SIG-M5 treated with dmso at 0.1 percent for 504 hours (cell line): ENCODE measurements around the gene MUC3A.

Experiments
- DNase-seq: peaks from one replicate; lab custom pipeline; 2025; ENCODE audit not compliant: unreplicated experiment; lab: John Stamatoyannopoulos, UW

The MUC3A gene

GRCh38 chr7:100946766-100947365 is 2.5 kb upstream of the MUC3A start:
- no peak for DNase-seq

GRCh38 chr7:100947792-100948191 is 1.5 kb upstream of the MUC3A start:
- DNase-seq, result no peak

DNA sequence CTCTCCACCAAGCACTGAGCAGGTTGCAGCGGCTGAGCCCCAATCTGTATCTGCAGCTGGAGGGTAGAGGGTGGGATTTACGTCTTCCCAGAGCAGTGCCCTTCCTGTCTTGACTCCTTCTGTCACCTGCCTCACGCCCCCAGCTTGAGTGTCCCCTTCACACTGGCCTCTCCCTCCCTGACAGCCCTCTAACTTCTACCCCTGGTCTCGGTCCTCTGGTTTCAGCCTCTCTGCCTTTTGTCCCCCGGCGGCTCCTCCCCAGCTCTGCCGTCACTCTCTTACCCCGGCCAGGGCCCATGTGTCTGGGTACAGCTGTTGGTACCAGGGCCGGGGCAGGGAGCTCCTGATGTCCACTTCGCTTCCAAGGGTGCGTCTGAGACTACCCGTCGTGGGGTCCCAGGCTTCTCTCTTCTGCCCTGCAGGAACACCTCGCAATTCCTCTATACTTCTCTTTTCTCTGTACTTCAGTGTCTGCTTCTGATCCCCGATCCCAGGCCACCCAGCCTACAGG is 654 bp downstream of the MUC3A start:
- no peak for DNase-seq

- no peak for DNase-seq
These were observed 1.8 kb downstream of the MUC3A start for GRCh38 chr7:100951172-100951571.

GRCh38 chr7:100951888-100952560 is 2.7 kb downstream of the MUC3A start:
- no peak for DNase-seq

GRCh38 chr7:100952641-100953040 is 3.3 kb downstream of the MUC3A start:
- no peak for DNase-seq

DNA sequence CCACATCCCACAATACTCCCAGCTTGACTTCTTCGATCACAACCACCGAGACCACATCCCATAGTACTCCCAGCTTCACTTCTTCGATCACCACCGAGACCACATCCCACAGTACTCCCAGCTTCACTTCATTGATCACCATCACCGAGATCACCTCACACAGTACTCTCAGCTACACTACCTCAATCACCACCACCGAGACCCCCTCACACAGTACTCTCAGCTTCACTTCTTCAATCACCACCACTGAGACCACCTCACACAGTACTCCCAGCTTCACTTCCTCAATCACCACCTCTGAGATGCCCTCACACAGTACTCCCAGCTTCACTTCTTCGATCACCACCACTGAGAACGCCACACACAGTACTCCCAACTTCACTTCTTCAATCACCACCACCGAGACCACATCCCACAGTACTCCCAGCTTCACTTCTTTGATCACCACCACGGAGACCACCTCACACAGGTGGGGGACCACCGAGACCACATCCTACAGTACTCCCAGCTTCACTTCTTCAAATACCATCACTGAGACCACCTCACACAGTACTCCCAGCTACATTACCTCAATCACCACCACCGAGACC is 8.6 kb downstream of the MUC3A start:
- DNase-seq, result no peak

GRCh38 chr7:100959894-100960293 is 10.6 kb downstream of the MUC3A start:
- DNase-seq, result no peak

GRCh38 chr7:100962537-100962936 is 13.2 kb downstream of the MUC3A start:
- DNase-seq, result no peak

DNA sequence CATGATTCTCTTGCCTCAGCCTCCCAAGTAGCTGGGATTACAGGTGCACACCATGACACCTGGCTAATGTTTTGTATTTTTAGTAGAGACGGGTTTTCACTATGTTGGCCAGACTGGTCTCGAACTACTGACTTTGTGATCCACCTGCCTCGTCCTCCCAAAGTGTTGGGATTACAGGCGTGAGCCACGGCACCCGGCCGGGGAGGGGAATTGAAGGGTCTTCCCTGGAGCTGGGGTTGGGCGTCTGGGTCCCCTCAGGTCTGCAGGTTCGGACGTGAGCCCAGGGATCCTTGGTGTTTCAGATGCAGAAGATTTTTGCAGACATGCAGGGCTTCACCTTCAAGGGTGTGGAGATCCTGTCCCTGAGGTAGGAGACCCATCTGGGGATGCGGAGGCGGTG is 14.1 kb downstream of the MUC3A start:
- DNase-seq, result no peak

DNA sequence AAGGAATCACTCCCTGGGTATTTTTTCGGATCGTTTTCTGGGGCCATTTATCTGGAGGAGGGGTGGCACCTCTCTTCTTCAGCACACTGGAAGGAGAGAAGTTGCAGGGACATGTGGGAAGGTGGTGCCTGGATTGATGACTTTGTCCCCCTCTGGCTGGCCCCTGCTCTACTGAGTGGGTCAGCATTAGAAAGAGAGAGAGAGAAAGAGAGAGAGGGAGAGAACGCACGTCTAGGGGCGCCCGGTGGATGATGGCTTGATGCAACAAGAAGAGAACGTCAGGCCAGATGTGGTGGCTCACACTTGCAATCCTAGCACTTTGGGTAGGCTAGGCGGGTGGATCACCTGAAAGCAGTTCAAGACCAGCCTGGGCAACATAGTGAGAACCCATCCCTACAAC is 14.5 kb downstream of the MUC3A start:
- DNase-seq, result no peak

DNA sequence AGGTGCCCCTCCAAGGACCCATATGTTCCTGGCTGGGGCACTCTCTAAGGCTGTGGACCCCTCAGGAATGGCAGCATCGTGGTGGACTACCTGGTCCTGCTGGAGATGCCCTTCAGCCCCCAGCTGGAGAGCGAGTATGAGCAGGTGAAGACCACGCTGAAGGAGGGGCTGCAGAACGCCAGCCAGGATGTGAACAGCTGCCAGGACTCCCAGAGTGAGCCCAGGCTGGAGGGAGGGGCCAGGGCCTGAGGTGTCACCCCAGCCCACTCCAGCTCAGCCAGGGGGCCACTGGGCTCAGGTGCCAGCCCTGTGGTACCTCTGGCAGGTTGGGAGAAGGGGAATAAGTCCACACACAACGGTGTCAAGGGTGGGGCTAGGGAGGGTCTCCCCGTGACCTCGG is 15.3 kb downstream of the MUC3A start:
- DNase-seq, result no peak

GRCh38 chr7:100965045-100965722 is 15.8 kb downstream of the MUC3A start:
- no peak for DNase-seq

- no peak for DNase-seq
These were observed 16.6 kb downstream of the MUC3A start for GRCh38 chr7:100965723-100966541.

DNA sequence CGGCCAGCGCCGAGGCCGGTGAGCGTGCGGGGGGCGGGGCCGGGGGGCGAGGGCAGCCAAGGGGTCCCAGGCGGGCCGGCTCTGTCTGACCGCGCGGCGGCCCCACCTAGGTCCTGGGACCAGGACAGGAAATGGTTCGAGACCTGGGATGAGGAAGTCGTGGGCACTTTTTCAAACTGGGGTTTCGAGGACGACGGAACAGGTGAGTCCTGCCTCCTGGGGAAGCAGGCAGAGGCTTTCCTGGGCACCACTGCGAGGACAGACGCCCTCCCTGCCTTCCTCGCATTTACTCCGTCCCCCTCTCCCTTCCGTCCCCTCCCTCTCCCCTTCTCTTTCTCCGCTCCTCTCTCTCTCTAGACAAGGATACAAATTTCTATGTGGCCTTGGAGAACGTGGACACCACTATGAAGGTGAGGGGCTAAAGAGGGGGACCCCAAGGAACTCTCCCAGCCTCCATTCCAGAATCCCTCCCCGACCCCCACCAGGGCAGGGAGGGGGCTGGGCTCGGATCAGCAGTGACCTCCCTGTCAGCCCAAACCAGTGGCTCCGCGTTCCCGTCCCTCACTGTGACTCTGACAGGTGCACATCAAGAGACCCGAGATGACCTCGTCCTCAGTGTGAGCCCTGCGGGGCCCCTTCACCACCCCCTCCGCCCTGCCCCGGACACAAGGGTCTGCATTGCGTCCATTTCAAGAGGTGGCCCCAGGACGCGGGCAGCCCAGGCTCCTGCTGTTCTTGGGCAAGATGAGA is 17.4 kb downstream of the MUC3A start:
- DNase-seq, result no peak

GRCh38 chr7:100967292-100967863 is 18.0 kb downstream of the MUC3A start:
- DNase-seq, result no peak

- DNase-seq, result no peak
These were observed 18.7 kb downstream of the MUC3A start for GRCh38 chr7:100968031-100968430.

DNA sequence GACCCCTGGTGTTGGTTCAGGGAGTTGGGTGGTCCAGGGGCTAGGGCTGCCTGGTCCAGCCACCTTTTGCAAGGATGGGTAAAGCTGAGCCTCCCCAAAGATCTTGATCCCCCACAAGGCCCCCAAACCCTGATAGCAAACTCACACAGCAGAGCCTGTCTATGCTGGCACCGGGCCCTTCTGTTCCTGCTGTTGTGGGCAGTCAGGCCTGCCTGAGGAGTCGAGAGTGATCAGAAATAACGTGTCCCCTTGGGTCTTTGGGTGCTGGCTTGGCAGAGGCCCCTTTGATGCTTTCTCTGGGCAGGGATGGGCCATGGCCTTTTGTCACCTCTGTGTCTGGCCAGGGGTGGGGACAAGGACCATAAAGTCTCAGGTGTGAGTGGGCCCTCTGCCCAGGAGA is 19.3 kb downstream of the MUC3A start:
- DNase-seq, result no peak

DNA sequence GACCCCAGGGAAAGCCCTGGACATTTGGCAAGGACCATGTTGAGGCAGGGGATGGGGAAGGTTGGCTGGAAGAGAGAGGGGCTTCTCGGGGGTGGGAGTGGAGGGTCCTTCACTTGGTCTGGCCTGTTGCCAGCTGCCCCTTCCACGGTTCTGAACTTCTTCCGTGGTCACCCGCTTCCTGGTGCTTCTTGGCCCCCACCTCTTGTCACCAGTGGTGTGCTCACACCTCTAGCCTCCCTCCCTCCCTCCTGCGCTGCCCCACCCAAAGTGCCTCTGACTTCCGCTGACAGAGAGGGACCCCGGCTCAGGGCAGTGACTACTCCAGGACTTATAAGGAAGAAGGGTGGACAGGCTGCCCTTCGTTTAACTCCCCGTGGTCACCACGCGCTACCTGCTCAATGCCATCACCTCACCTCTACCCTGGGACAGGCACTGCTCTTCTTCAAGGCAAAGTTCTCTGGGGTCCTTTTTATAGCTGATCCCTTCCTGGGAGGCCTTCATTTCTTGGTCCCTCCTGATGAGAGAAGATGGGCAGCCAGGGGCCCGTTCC is 19.8 kb downstream of the MUC3A start, which contains the start of gene MUC12:
TSS of gene MUC12 (plus strand) at position 500 of the 550 bp plus-strand sequence. CDS start 58 bp downstream, outside the sequence.
- no peak for DNase-seq
